HG03097 (cell line): ENCODE results near the gene EIF3CL.
"Not testable (repeated sequence)": the region's sequence is repeated elsewhere in the genome, so short reads cannot be mapped to it uniquely, and the experiment has no call there.

Experiments
- ATAC-seq: cut with Tn5 transposase; IDR thresholded peaks from one replicate; pipeline ENCODE4 v1.9.1; 2021; ENCODE audit not compliant: unreplicated experiment, low FRiP score

Gene EIF3CL

GRCh38 chr16:28364268-28365173, 39.1 kb downstream of the EIF3CL start:
- peak; percentile 90 for ATAC-seq

DNA sequence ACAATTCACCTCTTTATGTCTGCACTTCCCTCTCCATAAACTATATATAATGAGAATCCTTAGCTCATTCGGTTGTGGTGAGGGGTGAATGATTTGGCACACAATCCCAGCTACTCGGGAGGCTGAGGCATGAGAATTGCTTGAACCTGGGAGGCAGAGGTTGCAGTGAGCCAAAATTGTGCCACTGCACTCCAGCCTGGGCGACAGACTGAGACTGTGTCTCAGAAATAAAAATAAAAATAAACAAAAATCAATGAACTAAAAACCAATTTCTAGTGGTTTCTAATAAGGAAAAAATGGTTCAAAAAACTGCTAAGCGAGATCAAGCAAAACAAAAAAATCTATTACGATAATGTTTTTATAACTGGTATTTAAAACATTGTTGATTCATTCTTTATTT, 40.2 kb downstream of the EIF3CL start, which contains the start of gene NPIPB6:
Gene NPIPB6, minus strand, starts transcription at position 101 of the 400 bp plus-strand sequence. CDS start 686 bp downstream, outside the sequence.
- ATAC-seq, result not testable (repeated sequence)

- ATAC-seq, result not testable (repeated sequence)
Measured at GRCh38 chr16:28362600-28362999, 41.0 kb downstream of the EIF3CL start.

DNA sequence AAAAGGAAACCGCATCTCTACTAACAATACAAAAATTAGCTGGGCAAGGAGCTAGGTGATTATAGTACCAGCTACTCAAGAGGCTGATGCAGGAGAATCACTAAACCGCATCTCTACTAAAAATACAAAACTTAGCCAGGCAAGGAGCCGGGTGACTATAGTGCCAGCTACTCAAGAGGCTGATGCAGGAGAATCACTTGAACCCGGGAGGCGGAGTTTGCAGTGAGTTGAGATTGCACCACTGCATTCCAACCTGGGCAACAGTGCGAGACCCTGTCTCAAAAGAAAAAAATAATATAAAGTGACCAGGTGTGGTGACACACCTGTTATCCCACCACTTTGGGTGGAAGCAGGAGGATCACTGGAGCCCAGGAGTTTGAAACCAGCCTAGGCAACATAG, 65.4 kb downstream of the EIF3CL start:
- ATAC-seq, result not testable (repeated sequence)

- ATAC-seq, result not testable (repeated sequence)
Measured at GRCh38 chr16:28336940-28337710, 66.5 kb downstream of the EIF3CL start.

DNA sequence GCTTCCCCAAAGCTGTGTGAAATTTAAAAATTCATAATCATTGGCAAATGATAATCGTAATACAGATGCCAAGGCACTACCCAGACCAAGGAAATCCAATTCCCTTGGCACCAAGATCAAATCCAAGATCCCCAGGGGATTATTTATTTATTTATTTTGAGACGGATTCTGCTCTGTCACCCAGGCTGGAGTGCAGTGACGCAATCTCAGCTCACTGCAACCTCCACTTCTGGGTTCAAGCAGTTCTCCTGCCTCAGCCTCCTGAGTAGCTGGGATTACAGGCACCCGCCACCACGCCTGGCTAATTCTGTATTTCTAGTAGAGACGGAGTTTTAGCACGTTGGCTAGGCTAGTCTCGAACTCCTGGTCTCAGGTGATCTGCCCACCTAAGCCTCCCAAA, 68.0 kb downstream of the EIF3CL start:
- ATAC-seq, result not testable (repeated sequence)

- not testable (repeated sequence) for ATAC-seq
Measured at GRCh38 chr16:28332632-28333031, 71.0 kb downstream of the EIF3CL start.

GRCh38 chr16:28330981-28331380, 72.7 kb downstream of the EIF3CL start:
- ATAC-seq, result not testable (repeated sequence)

DNA sequence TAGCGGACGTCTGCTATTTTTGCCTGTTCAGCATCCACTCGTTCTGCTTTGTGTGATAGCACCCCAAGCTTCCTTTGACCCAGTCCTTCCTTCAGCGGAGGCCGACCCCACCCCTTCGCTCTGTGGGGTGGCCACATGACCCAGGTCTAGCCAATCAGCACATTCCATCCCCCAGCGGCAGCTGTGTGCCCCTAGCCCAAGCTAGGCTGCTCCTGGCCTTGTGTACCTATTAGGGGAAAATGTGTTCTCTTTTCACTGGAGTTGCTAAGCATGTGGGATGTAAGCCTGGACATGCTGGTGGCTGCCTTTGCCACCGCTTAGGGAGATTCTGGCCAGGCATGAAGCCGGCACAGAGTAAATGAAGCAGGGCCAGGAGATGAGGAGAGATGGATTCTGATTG, 73.4 kb downstream of the EIF3CL start:
- not testable (repeated sequence) for ATAC-seq
